Endodermal cell (in vitro differentiated cells): ENCODE data around the gene FOXO6. TPM values are rescaled to one million over a fixed set of nuclear protein-coding genes. Genes with fewer than 3 reads are reported as not detected.

Experiments
- DNase-seq: peaks from one replicate; pipeline ENCODE4 v3.0.0-alpha.2; 2017
- H3K27ac ChIP-seq: 2 replicates; pipeline ENCODE4 v1.5.1; 2013; ENCODE audit warnings: mild to moderate bottlenecking, low read depth, low read length, moderate library complexity
- H3K27me3 ChIP-seq: 2 replicates; pipeline ENCODE4 v1.6.1; 2013; ENCODE audit warnings: mild to moderate bottlenecking, low read length, moderate library complexity; ENCODE audit not compliant: insufficient read depth, control insufficient read depth, poor library complexity, severe bottlenecking
- H3K36me3 ChIP-seq: 2 replicates; pipeline ENCODE4 v1.7.0; 2013; ENCODE audit warnings: mild to moderate bottlenecking, low read length, moderate library complexity; ENCODE audit not compliant: control insufficient read depth, insufficient read depth
- H3K4me1 ChIP-seq: one replicate; pipeline ENCODE4 v1.7.0; 2013; ENCODE audit warnings: low read length; ENCODE audit not compliant: control insufficient read depth, insufficient read depth
- H3K4me3 ChIP-seq: 2 replicates; pipeline ENCODE4 v1.5.1; 2013; ENCODE audit warnings: mild to moderate bottlenecking, low read length, moderate library complexity
- H3K9ac ChIP-seq: 2 replicates; pipeline ENCODE4 v1.6.1; 2013; ENCODE audit warnings: mild to moderate bottlenecking, low read length, moderate library complexity; ENCODE audit not compliant: poor library complexity, severe bottlenecking; ENCODE audit errors: extremely low read depth
- H3K9me3 ChIP-seq: 2 replicates; pipeline ENCODE4 v1.6.1; 2013; ENCODE audit warnings: mild to moderate bottlenecking, low read length, moderate library complexity; ENCODE audit not compliant: control insufficient read depth
- H3K27ac Mint-ChIP-seq: 2 replicates; pipeline ENCODE4 v1.8.0; 2020; ENCODE audit warnings: mixed read lengths
- H3K27me3 Mint-ChIP-seq: 2 replicates; pipeline ENCODE4 v1.8.0; 2021; ENCODE audit warnings: mild to moderate bottlenecking, mixed read lengths; ENCODE audit not compliant: insufficient read depth
- H3K36me3 Mint-ChIP-seq: 2 replicates; pipeline ENCODE4 v1.8.0; 2020; ENCODE audit warnings: low read depth, mixed read lengths
- H3K4me1 Mint-ChIP-seq: 2 replicates; pipeline ENCODE4 v1.8.0; 2020; ENCODE audit warnings: mixed read lengths
- H3K4me3 Mint-ChIP-seq: 2 replicates; pipeline ENCODE4 v1.8.0; 2020; ENCODE audit warnings: mild to moderate bottlenecking, moderate library complexity, mixed read lengths
- H3K9me3 Mint-ChIP-seq: 2 replicates; pipeline ENCODE4 v1.8.0; 2020; ENCODE audit warnings: mild to moderate bottlenecking, mixed read lengths
- CTCF ChIP-seq: fragments of 200-600 bp; sonication (generic); conservative IDR thresholded peaks from 2 replicates; pipeline ENCODE4 v1.5.0; 2021; ENCODE audit warnings: antibody characterized with exemption, mild to moderate bottlenecking
- whole genome bisulfite sequencing, 2 experiments: methylation state at CpG; one replicate each; pipeline versions ENCODE4 v1.1.5 to v1.1.7; 2013; ENCODE audit warnings: missing lambda C conversion rate in 2 of 2, mixed read lengths in 1 of 2; ENCODE audit not compliant: insufficient coverage in 1 of 2, insufficient read length in 1 of 2; 5-methylcytosine and 5-hydroxymethylcytosine counted together
- total RNA-seq, 2 donors: library from RNA; stranded (reverse); fragmentation: NEBNext Ultra II Directional in 1 of 2; extraction: Animal tissue kit (Norgen Biotek cat#: 25700) in 1 of 2; gene quantifications; 2 replicates in 1 of 2; 3 replicates in 1 of 2; pipeline ENCODE4 v1.2.1, GENCODE V29; 2021

FOXO6 gene
- total RNA-seq, 2 donors from 2014 or later = 1.7 to 1.8 TPM

DNA sequence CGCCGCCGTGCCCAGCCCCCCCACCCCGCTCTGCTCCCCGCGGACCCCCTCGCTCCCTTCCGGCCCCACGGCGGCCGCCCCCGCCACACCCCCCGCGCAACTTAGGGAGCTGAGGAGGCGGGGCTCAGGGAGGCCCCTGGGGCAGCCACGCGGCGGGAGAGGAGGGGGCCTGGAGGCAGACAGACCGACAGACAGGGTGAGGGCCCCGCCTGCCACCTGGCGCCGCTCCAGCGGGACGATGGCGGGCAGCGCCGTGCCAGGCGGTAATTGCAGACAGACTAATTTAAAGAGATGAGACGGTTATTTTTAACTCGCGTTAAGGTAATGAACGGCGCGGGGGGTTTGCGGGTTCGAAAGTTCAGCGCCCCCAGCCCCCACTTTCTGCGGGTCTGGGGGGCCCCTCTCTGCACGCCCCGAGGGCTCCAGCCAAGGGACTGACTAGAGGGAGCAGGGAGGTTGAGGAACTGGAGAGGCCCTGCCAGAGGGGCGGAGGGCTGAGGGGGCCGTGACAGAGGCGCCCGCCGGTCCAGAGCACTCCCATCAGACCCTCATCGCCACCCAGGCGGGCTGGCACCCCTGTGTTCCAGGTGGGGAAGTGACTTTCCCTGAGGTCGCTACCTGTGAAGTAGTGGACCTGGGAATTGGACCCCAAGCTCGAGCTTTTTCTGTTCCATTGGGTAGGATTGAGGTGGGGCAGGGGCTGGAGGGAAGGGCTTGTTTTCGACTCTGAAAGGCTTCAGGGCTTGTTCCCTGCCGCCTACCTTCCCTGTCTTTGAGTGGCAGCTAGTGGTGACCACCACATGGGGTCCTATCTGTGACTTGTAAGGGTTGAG is 5.4 kb downstream of the FOXO6 start:
- H3K4me1 ChIP-seq = peaks cover 4% of the 10 kb centered on the region
- Mint-ChIP-seq H3K36me3 (no peaks in the 10 kb centered on the region), H3K27me3 (peaks cover 70% of the 10 kb centered on the region), H3K4me1 (peaks cover 17% of the 10 kb centered on the region), H3K9me3 (no peaks in the 10 kb centered on the region), H3K27ac (no peak overlapping the region), H3K4me3 (peak overlapping the region; percentile 46)
- no peaks in the 10 kb centered on the region for H3K36me3 ChIP-seq
- H3K27ac ChIP-seq = no peak overlapping the region
- H3K9me3 ChIP-seq = no peaks in the 10 kb centered on the region
- no peak overlapping the region for H3K4me3 ChIP-seq
- peaks cover 68% of the 10 kb centered on the region for H3K27me3 ChIP-seq
- no peak for DNase-seq
- TF ChIP-seq CTCF = no peak
- H3K9ac ChIP-seq = no peak overlapping the region
- 7 to 16% methylated on average over 8 to 47 of the region's 51 CpGs for WGBS, 2 experiments

GRCh38 chr1:41367288-41367642 is 6.0 kb downstream of the FOXO6 start:
- H3K27ac ChIP-seq = no peak overlapping the region
- WGBS, 2 experiments = 73% methylated on average over 5 of the region's 5 CpGs; no CpG with 5 or more reads in 1 of the 2 experiments
- peaks cover 62% of the 10 kb centered on the region for H3K27me3 ChIP-seq
- H3K9me3 ChIP-seq = no peaks in the 10 kb centered on the region
- H3K36me3 ChIP-seq = no peaks in the 10 kb centered on the region
- peaks cover 21% of the 10 kb centered on the region for H3K4me1 Mint-ChIP-seq
- no peak for DNase-seq
- peaks cover 9% of the 10 kb centered on the region for H3K4me1 ChIP-seq
- no peak overlapping the region for H3K4me3 ChIP-seq
- TF ChIP-seq CTCF = no peak
- no peaks in the 10 kb centered on the region for H3K9me3 Mint-ChIP-seq
- no peak overlapping the region for H3K27ac Mint-ChIP-seq
- H3K27me3 Mint-ChIP-seq = peaks cover 67% of the 10 kb centered on the region
- H3K4me3 Mint-ChIP-seq = peak overlapping the region; percentile 46
- H3K36me3 Mint-ChIP-seq = no peaks in the 10 kb centered on the region
- no peak overlapping the region for H3K9ac ChIP-seq

- no peak overlapping the region for H3K4me3 ChIP-seq
- Mint-ChIP-seq H3K27me3 (peaks cover 64% of the 10 kb centered on the region), H3K36me3 (no peaks in the 10 kb centered on the region), H3K4me3 (no peak overlapping the region), H3K4me1 (peaks cover 23% of the 10 kb centered on the region), H3K27ac (no peak overlapping the region), H3K9me3 (no peaks in the 10 kb centered on the region)
- peaks cover 58% of the 10 kb centered on the region for H3K27me3 ChIP-seq
- H3K9ac ChIP-seq = no peak overlapping the region
- H3K4me1 ChIP-seq = peaks cover 10% of the 10 kb centered on the region
- WGBS, 2 experiments = no CpG with 5 or more reads among the region's 1 CpG
- DNase-seq = no peak
- TF ChIP-seq CTCF = no peak
- no peaks in the 10 kb centered on the region for H3K9me3 ChIP-seq
- no peak overlapping the region for H3K27ac ChIP-seq
- no peaks in the 10 kb centered on the region for H3K36me3 ChIP-seq
Observed at GRCh38 chr1:41368366-41368765, 7.1 kb downstream of the FOXO6 start.
